ENCODE data around the gene MED13L.
"Not testable (repeated sequence)": the region's sequence is repeated elsewhere in the genome, so short reads cannot be mapped to it uniquely, and the experiment has no call there.

The MED13L gene

DNA sequence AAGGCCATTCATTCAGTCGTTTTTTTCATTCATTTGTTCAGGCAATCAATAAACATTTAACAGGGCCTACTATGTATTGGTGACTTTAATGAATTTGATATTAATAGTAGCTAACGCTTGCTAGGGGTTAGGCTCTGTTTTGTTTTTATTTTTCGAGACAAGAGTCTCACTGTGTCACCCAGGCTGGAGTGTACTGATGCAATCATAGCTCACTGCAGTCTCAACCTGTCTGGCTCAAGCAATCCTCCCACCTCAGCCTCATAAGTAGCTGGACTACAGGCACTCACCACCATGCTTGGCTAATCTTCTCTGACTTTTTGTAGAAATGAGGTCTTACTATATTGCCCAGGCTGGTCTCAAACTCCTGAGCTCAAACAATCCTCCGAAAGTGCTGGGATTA, 25.6 kb upstream of the MED13L start:
- no peak for DNase-seq (ENCODE audit: low spot score)

DNA sequence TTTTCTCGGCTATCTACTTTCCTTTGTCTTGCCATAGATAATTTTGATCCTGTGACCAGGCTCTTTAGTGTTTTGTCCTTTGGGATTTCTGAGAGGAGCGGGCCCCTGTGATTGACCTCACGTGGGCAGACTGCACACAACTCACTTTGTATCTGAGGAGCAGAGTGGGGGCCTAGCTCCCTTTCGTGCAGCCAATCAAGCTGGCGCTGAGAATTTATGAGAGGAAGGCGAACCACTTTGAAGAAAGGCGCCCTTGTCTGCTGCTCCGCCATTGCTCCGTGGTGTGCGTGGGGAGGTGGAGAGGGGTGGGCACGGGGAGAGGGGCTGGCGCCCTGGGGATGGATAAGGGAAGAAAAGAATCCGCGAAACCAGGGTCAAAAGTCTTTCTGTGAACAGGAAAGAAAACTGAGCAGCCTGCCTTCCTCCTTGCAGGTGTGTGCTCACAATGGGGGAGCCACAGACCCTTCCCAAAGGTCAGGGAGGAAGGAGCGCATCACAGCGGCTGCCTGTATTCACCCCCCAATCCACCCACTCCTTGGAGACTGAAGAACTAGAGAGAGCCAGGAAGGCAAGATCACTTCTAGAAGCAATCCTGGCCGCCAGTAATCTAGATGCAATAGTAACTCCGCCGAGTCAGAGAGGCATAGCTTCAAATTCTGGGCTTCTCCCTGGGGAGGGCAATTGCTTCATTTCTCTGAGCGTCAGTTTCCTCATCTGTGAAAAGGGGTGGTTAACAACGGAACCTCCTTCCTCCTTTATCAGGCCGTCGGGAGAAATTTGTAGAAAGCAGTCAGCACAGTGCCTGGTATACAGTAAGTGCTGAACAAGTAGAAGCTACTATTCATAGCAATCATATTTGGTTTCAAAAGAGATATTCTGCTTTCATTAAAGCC, 24.9 kb upstream of the MED13L start:
- DNase-seq (ENCODE audit: low spot score) = no peak

DNA sequence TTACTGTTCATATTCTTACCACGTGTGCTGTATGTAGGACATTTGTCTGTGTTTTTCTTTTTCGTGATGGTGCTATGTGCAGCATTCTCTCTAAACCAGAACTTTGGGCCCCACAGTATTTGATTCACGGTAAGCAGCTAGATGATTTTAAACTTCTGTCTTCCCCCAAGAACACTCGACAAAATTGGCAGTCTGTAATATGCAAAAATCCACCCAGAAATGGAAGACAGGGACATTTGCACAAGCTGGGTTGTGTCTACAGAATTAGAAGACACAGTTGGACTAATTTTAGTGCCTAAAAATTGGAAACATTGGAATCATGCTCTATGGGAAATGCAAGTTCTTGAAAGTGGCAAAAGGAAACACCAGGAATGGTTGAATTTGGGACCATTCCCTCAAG, 24.1 kb upstream of the MED13L start:
- no peak for DNase-seq (ENCODE audit: low spot score)

DNA sequence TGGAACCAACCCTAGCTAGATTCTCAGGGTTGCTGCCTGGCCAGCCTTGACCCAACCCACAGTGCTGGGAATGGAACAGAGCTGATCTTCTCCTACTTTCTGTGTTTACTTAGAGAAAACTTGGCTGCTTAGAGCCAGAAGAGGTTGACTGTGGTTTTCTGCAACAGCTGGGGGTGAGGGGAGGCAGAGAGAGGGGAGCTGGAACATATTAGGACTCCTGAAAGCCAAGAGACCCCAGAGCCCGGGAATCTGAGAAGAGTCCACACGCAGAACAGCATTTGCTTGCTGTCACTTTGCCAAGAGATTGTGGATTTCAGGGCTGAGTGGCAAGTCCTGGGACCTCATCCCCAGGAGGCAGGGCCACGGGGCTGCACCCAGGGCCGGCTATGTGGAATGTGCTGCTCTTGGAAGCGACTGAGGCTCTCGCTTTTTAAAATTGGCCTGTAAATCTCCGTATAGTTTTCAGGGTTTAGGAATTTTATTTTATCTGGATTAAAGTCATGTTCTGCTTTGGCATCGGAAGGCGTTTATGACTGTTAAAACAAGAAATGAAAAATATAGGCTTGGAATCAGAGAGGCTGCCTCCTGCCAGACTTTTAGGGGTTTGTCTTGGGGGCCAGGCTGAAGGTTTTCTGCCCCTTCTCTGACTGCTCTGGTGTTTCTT, 22.3 kb upstream of the MED13L start:
- DNase-seq (ENCODE audit: low spot score) = no peak

DNA sequence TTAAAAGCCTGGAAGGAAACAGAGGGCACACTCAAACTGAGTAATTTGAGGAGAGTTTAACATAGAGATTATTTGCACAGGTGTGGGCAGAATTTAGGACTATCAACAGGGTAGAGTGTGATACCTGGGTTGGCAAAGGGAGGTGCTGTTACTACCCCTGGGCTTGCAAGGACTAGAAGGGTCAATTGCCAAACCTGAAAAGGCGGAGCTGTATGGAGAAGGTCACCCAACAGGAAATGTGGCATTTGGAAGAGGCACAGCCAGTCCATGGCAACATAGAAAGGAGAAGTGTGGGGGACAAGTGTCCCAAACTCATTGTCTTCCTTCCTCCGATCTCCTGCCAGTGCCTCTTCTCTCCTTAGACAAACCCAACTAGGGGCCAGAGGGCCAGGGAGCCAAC, 21.6 kb upstream of the MED13L start:
- DNase-seq (ENCODE audit: low spot score) = no peak

DNA sequence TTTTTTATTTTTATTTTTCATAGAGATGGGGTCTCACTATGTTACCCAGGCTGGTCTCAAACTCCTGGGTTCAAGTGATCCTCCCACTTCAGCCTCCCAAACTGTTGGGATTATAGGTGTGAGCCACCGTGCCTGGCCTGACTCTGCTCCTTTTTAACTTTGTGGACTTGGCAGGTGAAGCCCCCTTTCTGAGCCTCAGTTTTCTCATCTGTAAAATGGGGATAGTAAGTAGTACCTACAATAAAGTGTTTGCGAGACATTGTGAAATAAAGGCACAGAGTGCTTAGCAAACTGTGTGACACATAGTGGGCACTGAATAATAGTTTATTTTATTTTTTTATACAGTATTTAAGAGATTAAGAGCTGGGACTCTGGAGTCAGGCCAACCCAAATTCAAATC, 21.1 kb upstream of the MED13L start:
- DNase-seq (ENCODE audit: low spot score) = no peak

DNA sequence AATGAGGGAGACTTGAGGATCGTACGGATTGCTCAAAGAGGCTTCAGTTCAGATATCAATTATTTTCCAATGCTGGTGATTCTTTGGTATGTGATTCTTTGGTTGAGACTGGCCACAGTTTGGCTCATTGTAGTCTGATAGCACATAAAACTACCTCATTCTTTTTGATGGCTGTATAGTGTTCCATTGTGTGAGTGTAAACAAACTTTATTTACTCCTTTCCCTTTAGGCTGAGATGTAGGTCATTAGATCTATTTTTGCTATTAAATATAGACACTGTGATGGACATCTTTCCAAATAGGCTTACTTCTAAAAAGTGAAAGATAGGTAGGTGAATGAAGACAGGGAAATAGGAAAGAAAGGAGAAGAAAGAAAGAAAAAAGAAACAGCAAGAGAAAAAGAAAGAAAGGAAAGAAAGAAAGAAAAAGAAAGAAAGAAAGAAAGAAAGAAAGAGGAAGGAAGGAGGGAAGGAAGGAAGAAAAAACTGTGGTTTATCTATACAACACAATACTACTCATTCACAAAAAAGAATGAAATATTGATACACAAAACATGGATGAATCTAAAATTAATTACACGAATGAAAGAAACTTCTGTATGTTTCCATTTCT, 19.8 kb upstream of the MED13L start:
- DNase-seq (ENCODE audit: low spot score) = no peak

DNA sequence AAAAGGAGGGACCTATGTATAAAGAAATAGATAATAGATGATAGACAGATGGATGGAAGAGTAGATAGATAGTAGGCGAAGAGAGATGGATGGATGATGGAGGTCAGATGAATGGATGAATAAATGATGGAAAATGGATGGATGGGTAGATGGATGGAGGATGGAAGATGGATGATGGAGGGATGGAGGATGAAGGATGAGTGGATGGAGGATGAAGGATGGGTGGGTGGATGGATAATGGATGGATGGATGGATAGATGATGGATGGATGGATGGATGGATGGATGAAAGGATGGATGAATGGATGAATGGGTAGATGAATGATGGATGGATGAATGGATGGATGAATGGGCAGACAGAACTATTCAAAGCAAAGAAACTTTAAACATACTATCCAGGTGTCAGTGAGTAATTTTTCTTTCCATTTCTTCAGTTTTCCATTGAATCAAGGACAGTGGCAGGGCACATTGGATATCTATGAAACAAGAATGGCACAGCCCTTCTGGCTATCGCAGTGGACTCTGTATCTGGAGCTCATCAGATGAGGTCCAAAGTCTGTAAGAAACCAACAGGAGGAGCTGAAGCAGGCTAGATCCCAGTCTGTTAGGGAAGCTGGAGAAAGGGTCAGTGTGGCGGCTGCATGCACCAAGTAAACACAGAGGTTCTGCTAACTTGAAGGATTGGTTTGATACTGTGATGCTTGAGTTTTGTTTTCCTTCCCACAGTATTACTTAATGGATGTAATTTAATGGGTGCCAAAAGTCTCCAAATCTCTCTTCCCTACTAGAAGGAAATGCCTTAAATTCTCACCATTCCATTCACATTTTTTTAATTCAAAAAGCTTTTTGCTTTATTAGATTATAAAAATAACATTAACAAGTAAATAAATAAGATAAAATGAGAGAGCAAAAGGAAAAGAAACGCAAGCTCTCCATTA, 18.1 kb upstream of the MED13L start:
- DNase-seq (ENCODE audit: low spot score) = no peak

DNA sequence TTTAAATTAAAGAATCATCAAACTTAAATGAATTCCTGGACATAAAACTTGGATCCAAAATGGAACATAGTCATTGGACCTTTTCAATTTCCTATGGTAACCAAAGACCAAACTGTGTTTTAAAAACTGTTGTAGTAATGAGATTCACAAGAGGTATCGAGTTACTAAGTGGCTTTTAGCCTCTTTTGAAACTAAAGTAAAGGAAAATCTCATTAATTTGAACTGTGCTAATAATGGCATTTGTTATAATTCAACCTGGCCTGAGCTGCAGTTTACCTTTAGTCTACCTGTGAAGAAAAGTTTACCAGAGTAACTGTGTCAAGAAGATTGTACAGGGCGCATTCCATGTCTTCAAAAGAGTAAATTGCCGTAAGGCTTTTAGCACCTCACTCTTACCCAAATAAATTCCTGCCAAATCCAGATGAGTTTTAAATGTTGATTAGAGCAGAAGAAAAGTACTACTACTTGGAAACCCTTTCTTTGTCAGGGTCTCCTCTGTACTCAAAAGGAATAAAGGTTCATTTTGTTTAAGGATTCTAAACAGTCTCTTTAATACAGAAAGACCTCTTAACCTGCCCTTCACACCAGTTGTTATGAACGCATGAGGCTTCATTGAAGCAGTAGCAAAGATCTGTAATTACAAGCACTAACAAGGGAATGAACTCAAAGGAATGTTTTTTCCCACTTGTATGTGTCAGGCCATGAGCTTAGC, 17.1 kb upstream of the MED13L start:
- DNase-seq (ENCODE audit: low spot score) = no peak

DNA sequence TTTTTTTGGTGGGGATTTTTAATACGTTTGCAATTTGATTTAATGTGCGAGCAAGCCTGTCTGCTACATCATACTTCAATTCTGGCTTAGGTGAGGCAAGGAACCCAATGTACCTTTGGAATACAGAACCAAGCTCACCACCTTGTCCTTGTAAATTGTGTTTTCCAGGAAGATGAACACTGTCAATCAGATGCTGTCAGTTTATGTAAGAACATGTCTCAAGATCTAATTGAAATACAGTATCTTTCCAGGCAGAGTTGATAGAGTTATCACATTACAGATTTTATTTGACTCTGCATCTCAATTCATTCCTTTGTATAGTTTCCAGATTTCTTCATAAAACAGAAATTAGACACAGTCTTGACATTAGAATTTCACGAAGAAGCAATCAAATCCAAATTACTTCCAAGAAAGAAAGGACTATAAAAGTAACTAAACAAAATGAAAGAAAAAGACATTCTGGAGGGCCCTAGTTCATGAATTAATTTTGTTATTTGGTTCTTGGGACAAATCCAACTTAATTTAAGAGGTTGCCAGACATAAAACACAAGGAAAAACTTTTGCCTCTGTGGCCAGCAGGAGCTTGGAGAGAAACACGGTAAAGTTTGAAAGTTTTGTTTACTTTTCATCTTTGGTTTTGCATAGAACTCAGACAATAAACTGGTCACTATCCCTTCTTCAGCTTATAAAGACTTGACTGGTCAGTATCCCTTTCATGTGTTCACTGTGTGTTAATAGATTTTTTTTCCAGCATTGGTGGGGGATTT, 16.4 kb upstream of the MED13L start:
- no peak for DNase-seq (ENCODE audit: low spot score)

DNA sequence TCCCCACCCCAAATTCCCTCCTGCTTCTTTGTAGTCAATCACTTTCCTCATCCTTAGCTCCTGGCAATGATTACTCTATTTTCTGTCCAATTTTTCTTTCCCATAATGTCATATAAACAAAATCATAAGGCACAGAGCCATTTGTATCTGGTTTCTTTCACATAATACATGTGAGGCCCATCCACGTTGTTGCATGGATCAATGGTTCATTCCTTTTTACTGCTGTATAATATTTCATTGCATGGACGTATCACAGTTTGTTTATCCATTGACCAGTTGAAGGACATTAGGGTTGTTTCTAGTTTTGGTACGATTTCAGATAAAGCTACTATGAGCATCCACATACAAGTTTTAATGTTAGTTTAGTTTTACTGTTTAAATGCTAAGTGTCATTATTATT, 13.7 kb upstream of the MED13L start:
- DNase-seq (ENCODE audit: low spot score) = no peak

DNA sequence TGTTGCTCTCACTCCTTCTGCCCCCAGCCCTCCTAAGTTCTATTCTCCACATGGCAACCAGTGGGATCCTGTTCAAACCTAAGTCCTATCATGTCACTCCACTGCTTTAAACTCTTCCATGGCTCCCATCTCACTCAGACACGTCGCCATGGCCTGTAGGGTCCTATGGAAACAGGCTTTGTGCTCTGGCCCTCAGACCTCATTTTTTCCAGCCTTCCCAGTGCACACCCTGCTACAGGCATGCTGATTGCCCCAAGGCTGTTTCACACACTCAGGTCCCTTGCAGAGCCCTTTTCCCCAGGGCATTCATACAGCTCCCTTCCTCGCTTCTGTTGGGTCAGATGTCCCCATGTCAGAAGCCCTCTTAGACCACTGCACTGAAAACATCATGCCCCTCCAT, 11.2 kb upstream of the MED13L start:
- DNase-seq (ENCODE audit: low spot score) = no peak

DNA sequence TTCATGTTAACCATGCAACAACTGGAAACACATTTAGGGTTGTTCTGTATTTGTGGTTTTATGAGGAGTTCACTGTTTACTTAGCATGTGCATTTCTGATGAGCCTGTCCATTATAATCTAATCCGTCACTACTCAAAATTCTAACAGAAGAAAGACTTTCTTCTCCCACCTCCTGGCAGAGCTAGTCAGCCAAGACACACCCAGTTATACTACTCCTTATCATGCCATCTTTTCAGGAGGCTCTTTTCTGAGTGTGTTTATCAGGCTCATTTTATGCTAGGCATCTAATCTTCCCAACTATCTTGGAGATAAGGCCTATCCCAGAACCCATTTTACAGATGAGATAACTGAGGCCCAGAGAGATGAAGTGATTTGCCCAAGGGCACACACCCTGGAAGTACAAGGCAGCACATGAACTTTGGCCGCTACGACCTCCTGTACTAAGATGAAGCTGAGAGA, 10.4 kb upstream of the MED13L start:
- DNase-seq (ENCODE audit: low spot score) = no peak

DNA sequence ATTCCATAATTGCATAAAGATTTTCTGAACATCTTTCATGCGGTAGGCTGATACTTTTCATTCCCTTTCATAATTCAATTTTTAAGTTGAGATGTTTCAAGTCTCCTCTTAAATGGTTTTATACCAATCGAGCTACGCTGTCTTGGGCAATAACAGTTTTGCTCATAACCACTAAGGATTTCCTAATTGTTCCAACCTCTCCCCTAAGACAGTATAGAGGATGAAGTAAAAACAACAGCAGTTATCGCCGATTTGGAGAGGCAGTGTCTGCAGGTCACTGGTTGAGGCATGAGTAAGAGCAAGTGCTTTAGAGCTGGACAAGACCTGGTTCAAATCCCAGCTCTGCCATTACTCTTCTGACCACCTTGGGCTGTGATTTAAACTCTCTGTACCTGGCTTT, 6.9 kb upstream of the MED13L start:
- DNase-seq (ENCODE audit: low spot score) = no peak

DNA sequence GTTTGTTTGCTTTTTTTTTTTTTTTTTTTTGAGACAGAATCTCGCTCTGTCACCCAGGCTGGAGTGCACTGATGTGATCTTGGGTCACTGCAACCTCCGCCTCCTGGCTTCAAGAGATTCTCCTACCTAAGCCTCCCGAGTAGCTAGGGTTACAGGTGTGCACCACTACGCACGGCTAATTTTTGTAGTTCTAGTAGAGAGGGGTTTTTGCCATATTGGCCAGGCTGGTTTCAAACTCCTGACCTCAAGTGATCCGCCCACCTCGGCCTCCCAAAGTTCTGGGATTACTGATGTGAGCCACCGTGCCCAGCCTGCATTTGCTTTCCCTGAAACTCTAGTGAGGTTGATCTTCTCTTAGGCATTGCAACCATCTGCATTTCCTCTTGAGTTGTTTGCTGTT, 6.4 kb upstream of the MED13L start:
- DNase-seq (ENCODE audit: low spot score) = not testable (repeated sequence)

DNA sequence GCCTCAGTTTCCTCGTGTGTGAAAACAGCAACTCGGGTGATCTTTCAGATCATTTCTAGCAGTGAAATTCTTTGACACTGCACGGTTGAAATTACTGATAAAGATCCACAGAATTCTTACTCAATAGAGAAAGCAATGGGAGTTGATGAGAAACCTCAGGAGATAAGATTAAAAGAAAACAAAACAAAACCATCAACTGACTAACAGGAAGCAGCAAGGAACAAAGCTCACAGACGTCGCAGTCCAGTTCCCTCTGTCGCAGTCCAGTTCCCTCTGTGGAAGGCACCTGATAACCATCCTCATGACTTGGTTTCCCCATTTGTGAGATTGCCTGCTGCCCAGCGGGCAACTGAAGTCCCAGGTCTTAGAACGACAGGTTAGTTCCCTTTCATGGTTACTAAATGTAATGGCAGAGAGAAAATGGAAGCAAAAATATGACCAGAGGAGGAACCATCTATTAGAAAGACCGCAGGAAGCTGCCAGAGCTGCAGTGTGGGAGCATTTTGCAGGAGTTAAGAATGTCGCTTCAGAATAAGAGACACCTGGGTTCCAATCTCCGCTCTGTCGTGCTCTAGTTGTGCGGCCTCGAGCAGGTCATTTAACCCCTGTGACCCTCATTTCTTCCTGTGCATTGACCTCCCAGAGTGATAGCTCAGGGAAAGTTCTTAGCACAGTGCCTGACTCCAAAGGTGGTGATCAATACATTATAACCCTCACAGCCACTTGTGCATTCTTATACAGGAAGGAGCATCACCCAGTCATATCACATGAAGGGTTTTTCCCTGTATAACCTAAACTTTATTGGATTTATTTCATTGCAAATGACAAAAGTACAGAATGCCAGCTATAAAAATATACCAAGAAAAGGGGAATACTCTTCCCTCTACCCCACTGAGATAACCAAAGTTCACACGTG, 5.1 kb upstream of the MED13L start:
- DNase-seq (ENCODE audit: low spot score) = no peak

DNA sequence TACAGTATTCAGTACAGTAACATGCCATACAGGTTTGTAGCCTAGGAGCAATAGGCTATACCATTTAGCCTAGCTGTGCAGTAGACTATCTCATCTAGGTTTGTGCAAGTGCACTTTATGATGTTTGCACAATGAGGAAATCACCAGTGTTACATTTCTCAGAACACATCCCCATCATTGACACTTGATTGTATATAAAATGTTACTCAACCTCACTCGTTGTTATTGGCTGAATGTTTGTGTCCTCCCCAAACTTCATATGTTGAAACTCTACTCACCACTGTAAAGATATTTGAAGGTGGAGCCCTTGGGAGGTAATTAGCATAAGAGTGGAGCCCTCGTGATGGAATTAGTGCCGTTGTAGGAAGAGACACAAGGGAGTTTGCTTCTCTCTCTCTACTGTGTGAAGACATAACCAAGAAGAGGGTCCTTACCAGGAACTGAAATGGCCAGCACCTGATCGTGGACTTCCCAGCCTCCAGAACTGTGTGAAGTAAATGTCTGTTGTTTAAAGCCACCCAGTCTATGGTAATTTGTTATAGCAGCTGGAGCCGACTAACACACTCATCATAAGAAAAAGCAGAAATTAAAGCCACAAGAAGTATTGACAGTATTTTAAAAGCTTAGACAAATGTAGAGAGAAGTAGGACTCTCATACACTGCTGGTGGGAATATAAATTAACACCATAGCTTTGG, 3.2 kb upstream of the MED13L start:
- no peak for DNase-seq (ENCODE audit: low spot score)

DNA sequence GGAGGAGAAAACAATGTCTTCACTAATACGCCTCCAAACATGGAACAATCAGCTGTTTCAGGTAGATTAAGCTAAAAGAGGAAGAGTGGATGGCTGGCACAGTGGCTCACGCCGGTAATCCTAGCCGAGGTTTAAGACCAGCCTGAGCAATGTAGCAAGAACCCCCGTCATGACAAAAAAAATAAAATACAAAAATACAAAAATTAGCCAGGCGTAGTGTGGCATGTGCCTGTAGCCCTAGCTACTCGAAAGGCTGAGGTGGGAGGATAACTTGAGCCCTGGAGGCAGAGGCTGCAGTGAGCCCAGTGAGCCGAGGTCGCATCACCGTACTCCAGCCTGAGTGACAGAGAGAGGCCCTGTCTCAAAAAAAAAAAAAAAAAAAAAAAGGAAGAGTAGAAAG, 1.2 kb upstream of the MED13L start:
- no peak for DNase-seq (ENCODE audit: low spot score)

DNA sequence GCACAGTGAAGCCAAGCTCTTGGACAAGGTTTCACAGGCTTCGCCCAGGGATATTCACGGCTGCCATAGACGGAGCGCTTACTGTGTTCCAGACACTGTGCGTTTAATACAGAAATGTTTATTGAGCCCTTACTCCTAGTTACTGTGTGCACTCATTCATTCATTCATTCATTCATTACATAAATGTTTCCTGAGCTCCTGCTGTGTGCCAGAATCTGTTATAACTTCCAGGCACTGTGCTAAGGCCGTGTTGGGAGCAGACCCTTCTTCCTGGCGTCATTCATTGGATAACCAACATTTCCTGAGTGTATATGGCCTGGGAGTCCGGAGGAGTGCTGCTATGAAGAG, 760 bp upstream of the MED13L start:
- DNase-seq (ENCODE audit: low spot score) = no peak
